ENCODE measurements around the gene TLE1. TPM values are rescaled to one million over a fixed set of nuclear protein-coding genes. Genes with fewer than 3 reads are reported as not detected.

TLE1 gene
- total RNA-seq = 33.1 and 41.6 TPM in 2 replicates

DNA sequence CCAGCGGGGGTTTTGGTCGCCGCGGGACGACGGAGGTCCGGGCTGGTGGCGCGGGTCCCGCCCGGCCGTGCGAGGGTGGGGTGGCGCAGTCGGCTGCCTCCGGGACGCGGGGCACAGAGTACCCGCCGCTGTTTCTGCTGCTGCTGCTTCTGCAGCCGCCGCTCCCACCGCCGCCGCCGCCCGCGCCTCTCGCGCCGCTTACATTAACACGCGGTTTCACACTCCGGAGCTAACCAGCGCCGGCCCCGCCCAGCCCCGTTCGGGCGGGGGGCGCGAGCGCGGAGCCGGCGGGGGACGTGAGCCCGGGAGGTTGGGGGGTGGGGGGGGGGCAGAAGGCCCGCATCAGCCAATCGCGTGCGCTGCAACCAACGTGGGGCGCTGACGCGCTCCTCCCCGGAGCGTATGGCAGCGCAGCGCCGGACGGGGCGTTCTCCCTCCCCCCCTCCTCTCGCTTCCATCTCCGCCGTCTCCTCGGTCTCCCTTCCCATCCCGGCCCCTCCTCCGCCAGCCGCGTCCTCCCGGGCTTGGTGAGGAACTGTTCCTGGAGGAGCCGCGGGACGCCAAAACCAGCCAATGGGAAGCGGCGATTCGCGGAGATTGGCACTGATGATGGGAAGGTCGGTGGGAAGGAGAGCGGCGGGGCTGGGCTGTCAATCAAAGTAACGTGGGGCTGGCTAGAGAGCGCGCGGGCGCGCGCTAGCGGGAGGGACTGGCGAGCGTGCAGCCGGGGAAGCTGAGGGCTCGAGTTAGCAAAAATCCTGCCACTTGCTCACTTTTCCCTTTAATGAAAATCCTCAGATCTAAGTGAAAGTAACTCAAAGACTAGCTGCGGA lies at the start of gene TLE1:
Gene TLE1 (minus strand): TSS at position 205 of the 833 bp plus-strand sequence. CDS start 1,307 bp downstream, outside the sequence.

Other genes with a start within 250 kb of the TLE1 start
- gene SPATA31D4, start 238.9 kb upstream of the TLE1 start, total RNA-seq = not detected in 2 replicates

Data from mammary microvascular endothelial cell (primary cell).